Progenitor cell of endocrine pancreas (in vitro differentiated cells): ENCODE data around the gene MLPH. TPM values are rescaled to one million over a fixed set of nuclear protein-coding genes. Genes with fewer than 3 reads are reported as not detected.

Source experiments
- DNase-seq: peaks from one replicate; pipeline ENCODE4 v3.0.0; 2021; ENCODE audit warnings: low spot score; ENCODE audit not compliant: unreplicated experiment
- H3K27ac Mint-ChIP-seq: 2 replicates; pipeline ENCODE4 v1.8.0; 2021; ENCODE audit warnings: mild to moderate bottlenecking, moderate library complexity, mixed read lengths
- H3K27me3 Mint-ChIP-seq: 2 replicates; pipeline ENCODE4 v1.8.0; 2021; ENCODE audit warnings: mixed read lengths
- H3K36me3 Mint-ChIP-seq: 2 replicates; pipeline ENCODE4 v1.8.0; 2022; ENCODE audit warnings: mixed read lengths; ENCODE audit not compliant: insufficient read depth
- H3K4me1 Mint-ChIP-seq: 2 replicates; pipeline ENCODE4 v1.8.0; 2021; ENCODE audit warnings: low read depth, mixed read lengths
- H3K4me3 Mint-ChIP-seq: 2 replicates; pipeline ENCODE4 v1.8.0; 2021; ENCODE audit warnings: low read depth, mild to moderate bottlenecking, moderate library complexity, mixed read lengths
- H3K9me3 Mint-ChIP-seq: 2 replicates; pipeline ENCODE4 v1.8.0; 2021; ENCODE audit warnings: low read depth, mixed read lengths
- CTCF ChIP-seq: fragments of 200-600 bp; sonication (generic); IDR thresholded peaks from one replicate; pipeline ENCODE4 v1.5.0; 2021; ENCODE audit warnings: antibody characterized with exemption, mild to moderate bottlenecking; ENCODE audit not compliant: unreplicated experiment
- total RNA-seq: library from RNA; stranded (reverse); gene quantifications from 2 replicates; pipeline ENCODE4 v1.2.1, GENCODE V29; 2021

Gene MLPH
- total RNA-seq, 1 donor from 2014 or later = 1.2 TPM

GRCh38 chr2:237471438-237472186, 15.4 kb upstream of the MLPH start:
- Mint-ChIP-seq H3K4me3 (no peak overlapping the region), H3K27me3 (peaks cover 22% of the 10 kb centered on the region), H3K4me1 (peaks cover 4% of the 10 kb centered on the region), H3K27ac (no peak overlapping the region), H3K36me3 (no peaks in the 10 kb centered on the region), H3K9me3 (no peaks in the 10 kb centered on the region)
- TF ChIP-seq CTCF = peak; percentile 57
- DNase-seq = no peak

GRCh38 chr2:237472187-237472712, 14.8 kb upstream of the MLPH start:
- Mint-ChIP-seq H3K4me3 (peak overlapping the region; percentile 46), H3K36me3 (no peaks in the 10 kb centered on the region), H3K9me3 (no peaks in the 10 kb centered on the region), H3K27ac (no peak overlapping the region), H3K4me1 (peaks cover 4% of the 10 kb centered on the region), H3K27me3 (peaks cover 29% of the 10 kb centered on the region)
- DNase-seq = no peak
- no peak for TF ChIP-seq CTCF

- no peak for DNase-seq
- Mint-ChIP-seq H3K27me3 (peaks cover 38% of the 10 kb centered on the region), H3K36me3 (no peaks in the 10 kb centered on the region), H3K27ac (peak overlapping the region; percentile 41), H3K9me3 (no peaks in the 10 kb centered on the region), H3K4me1 (peaks cover 4% of the 10 kb centered on the region), H3K4me3 (peak overlapping the region; percentile 7)
- TF ChIP-seq CTCF = no peak
Measured at GRCh38 chr2:237472909-237473877, 13.9 kb upstream of the MLPH start.

- Mint-ChIP-seq H3K27me3 (peaks cover 46% of the 10 kb centered on the region), H3K27ac (no peak overlapping the region), H3K9me3 (no peaks in the 10 kb centered on the region), H3K36me3 (no peaks in the 10 kb centered on the region), H3K4me3 (peak overlapping the region; percentile 55), H3K4me1 (peaks cover 4% of the 10 kb centered on the region)
- no peak for TF ChIP-seq CTCF
- no peak for DNase-seq
Measured at GRCh38 chr2:237473878-237474441, 13.1 kb upstream of the MLPH start.

GRCh38 chr2:237474442-237474911, 12.6 kb upstream of the MLPH start:
- Mint-ChIP-seq H3K27ac (peak overlapping the region; percentile 92), H3K9me3 (no peaks in the 10 kb centered on the region), H3K36me3 (no peaks in the 10 kb centered on the region), H3K4me1 (peaks cover 4% of the 10 kb centered on the region), H3K27me3 (peaks cover 51% of the 10 kb centered on the region), H3K4me3 (peak overlapping the region; percentile 84)
- TF ChIP-seq CTCF = no peak
- no peak for DNase-seq
